GM21825 (cell line): ENCODE data around the gene SNAP25.

Experiments used
- ATAC-seq: cut with Tn5 transposase; IDR thresholded peaks from one replicate; pipeline ENCODE4 v1.9.1; 2021; ENCODE audit warnings: mild to moderate bottlenecking, moderate library complexity; ENCODE audit not compliant: unreplicated experiment

The SNAP25 gene

GRCh38 chr20:10300582-10301446 lies 82.2 kb downstream of the SNAP25 start:
- ATAC-seq, result no peak

- ATAC-seq, result no peak
These were observed 85.2 kb downstream of the SNAP25 start for GRCh38 chr20:10303852-10304251.

GRCh38 chr20:10304471-10305046 lies 85.9 kb downstream of the SNAP25 start:
- ATAC-seq, result no peak

GRCh38 chr20:10306440-10307358 lies 88.1 kb downstream of the SNAP25 start:
- ATAC-seq, result no peak

GRCh38 chr20:10307359-10307735 lies 88.7 kb downstream of the SNAP25 start:
- ATAC-seq, result no peak

GRCh38 chr20:10308652-10309051 lies 90.0 kb downstream of the SNAP25 start:
- no peak for ATAC-seq

- ATAC-seq, result no peak
These were observed 90.7 kb downstream of the SNAP25 start for GRCh38 chr20:10309326-10309725.

- no peak for ATAC-seq
These were observed 93.5 kb downstream of the SNAP25 start for GRCh38 chr20:10312111-10312510.

- ATAC-seq, result no peak
These were observed 94.6 kb downstream of the SNAP25 start for GRCh38 chr20:10313215-10313614.

GRCh38 chr20:10313701-10314100 lies 95.1 kb downstream of the SNAP25 start:
- no peak for ATAC-seq

GRCh38 chr20:10314198-10314597 lies 95.6 kb downstream of the SNAP25 start:
- no peak for ATAC-seq

- no peak for ATAC-seq
These were observed 96.5 kb downstream of the SNAP25 start for GRCh38 chr20:10315138-10315537.

GRCh38 chr20:10316582-10316981 lies 98.0 kb downstream of the SNAP25 start:
- no peak for ATAC-seq

- ATAC-seq, result no peak
These were observed 99.8 kb downstream of the SNAP25 start for GRCh38 chr20:10318291-10319024.

- ATAC-seq, result no peak
These were observed 101.2 kb downstream of the SNAP25 start for GRCh38 chr20:10319855-10320254.

- ATAC-seq, result no peak
These were observed 102.6 kb downstream of the SNAP25 start for GRCh38 chr20:10321138-10321717.

- no peak for ATAC-seq
These were observed 103.7 kb downstream of the SNAP25 start for GRCh38 chr20:10322073-10323012.

- no peak for ATAC-seq
These were observed 105.1 kb downstream of the SNAP25 start for GRCh38 chr20:10323729-10324128.

GRCh38 chr20:10324198-10324847 lies 105.7 kb downstream of the SNAP25 start:
- ATAC-seq, result no peak
